Mesenchymal stem cell (in vitro differentiated cells and primary cell): Measurements from ENCODE around the gene CA10.

Experiments used
- DNase-seq: peaks from one replicate; pipeline ENCODE4 v3.0.0-alpha.2; 2013
- H2AFZ ChIP-seq: one replicate; pipeline ENCODE4 v1.6.1; 2013; ENCODE audit warnings: low read depth, mild to moderate bottlenecking, control low read depth, inconsistent platforms, low read length, moderate library complexity
- H2AK5ac ChIP-seq: 2 replicates; pipeline ENCODE4 v1.6.1; 2013; ENCODE audit warnings: low read length, moderate library complexity, mild to moderate bottlenecking, inconsistent platforms; ENCODE audit not compliant: severe bottlenecking
- H2BK120ac ChIP-seq: one replicate; pipeline ENCODE4 v1.6.1; 2013; ENCODE audit warnings: low read depth, mild to moderate bottlenecking, inconsistent platforms, low read length, moderate library complexity
- H2BK12ac ChIP-seq, 2 experiments: one replicate each; pipeline ENCODE4 v1.6.1; 2013; ENCODE audit warnings: inconsistent platforms in 2 of 2, low read length in 2 of 2, mild to moderate bottlenecking in 2 of 2, moderate library complexity in 2 of 2, control low read depth in 1 of 2
- H2BK15ac ChIP-seq: one replicate; pipeline ENCODE4 v1.6.1; 2013; ENCODE audit warnings: mild to moderate bottlenecking, low read depth, inconsistent platforms; ENCODE audit not compliant: poor library complexity, severe bottlenecking
- H2BK5ac ChIP-seq: 2 replicates; pipeline ENCODE4 v1.6.1; 2013; ENCODE audit warnings: low read depth, mild to moderate bottlenecking, low read length, control low read depth, inconsistent platforms; ENCODE audit not compliant: poor library complexity, severe bottlenecking
- H3K14ac ChIP-seq, 2 experiments: one replicate each; pipeline ENCODE4 v1.6.1; 2013; ENCODE audit warnings: inconsistent platforms in 2 of 2, low read length in 2 of 2, control low read depth in 1 of 2, mild to moderate bottlenecking in 1 of 2, moderate library complexity in 1 of 2
- H3K18ac ChIP-seq, 2 experiments: one replicate each; pipeline ENCODE4 v1.6.1; 2013; ENCODE audit warnings: inconsistent platforms in 2 of 2, low read length in 2 of 2, control low read depth in 1 of 2, low read depth in 1 of 2, mild to moderate bottlenecking in 1 of 2
- H3K23ac ChIP-seq, 2 experiments: one replicate each; pipeline ENCODE4 v1.6.1; 2013; ENCODE audit warnings: inconsistent platforms in 2 of 2, low read length in 2 of 2, mild to moderate bottlenecking in 2 of 2, moderate library complexity in 2 of 2, control low read depth in 1 of 2
- H3K27ac ChIP-seq: 2 replicates; pipeline ENCODE4 v1.5.1; 2013; ENCODE audit warnings: mild to moderate bottlenecking, moderate library complexity, low read length, control low read depth, inconsistent platforms; ENCODE audit not compliant: poor library complexity, severe bottlenecking
- H3K27me3 ChIP-seq, 2 experiments: 2 replicates each; pipeline versions ENCODE4 v1.6.1 to v1.7.0; 2013; ENCODE audit warnings: low read length in 2 of 2, mild to moderate bottlenecking in 2 of 2, moderate library complexity in 2 of 2, control low read depth in 1 of 2, inconsistent platforms in 1 of 2; ENCODE audit not compliant: control insufficient read depth in 1 of 2, insufficient read depth in 1 of 2
- H3K36me3 ChIP-seq, 2 experiments: 2 replicates each; pipeline versions ENCODE4 v1.6.1 to v1.7.0; 2013; ENCODE audit warnings: low read length in 2 of 2, control low read depth in 1 of 2, inconsistent platforms in 1 of 2, low read depth in 1 of 2, mild to moderate bottlenecking in 1 of 2; ENCODE audit not compliant: insufficient read depth in 2 of 2, control insufficient read depth in 1 of 2
- H3K4ac ChIP-seq, 2 experiments: one replicate each; pipeline ENCODE4 v1.6.1; 2013; ENCODE audit warnings: inconsistent platforms in 2 of 2, low read length in 2 of 2, mild to moderate bottlenecking in 2 of 2, moderate library complexity in 2 of 2, control low read depth in 1 of 2, low read depth in 1 of 2
- H3K4me1 ChIP-seq: 2 replicates; pipeline ENCODE4 v1.6.1; 2013; ENCODE audit warnings: low read depth, low read length, control low read depth; ENCODE audit not compliant: control insufficient read depth, insufficient read depth
- H3K4me2 ChIP-seq: 2 replicates; pipeline ENCODE4 v1.6.1; 2013; ENCODE audit warnings: low read length, mild to moderate bottlenecking, inconsistent platforms; ENCODE audit not compliant: poor library complexity, severe bottlenecking
- H3K4me3 ChIP-seq, 2 experiments: 2 replicates each; pipeline versions ENCODE4 v1.5.1 to v1.7.0; 2013; ENCODE audit warnings: low read length in 2 of 2, mild to moderate bottlenecking in 2 of 2, control low read depth in 1 of 2, low read depth in 1 of 2; ENCODE audit not compliant: insufficient read depth in 1 of 2
- H3K79me1 ChIP-seq: replicated peaks from 2 replicates; pipeline ENCODE4 v1.6.1; 2013; ENCODE audit warnings: mild to moderate bottlenecking, control low read depth, low read length, inconsistent platforms; ENCODE audit not compliant: poor library complexity, severe bottlenecking
- H3K9ac ChIP-seq: 2 replicates; pipeline ENCODE4 v1.7.0; 2013; ENCODE audit warnings: mild to moderate bottlenecking, low read length, moderate library complexity
- H3K9me3 ChIP-seq: 2 replicates; pipeline ENCODE4 v1.7.0; 2013; ENCODE audit warnings: mild to moderate bottlenecking, low read length; ENCODE audit not compliant: control insufficient read depth
- H4K8ac ChIP-seq: one replicate; pipeline ENCODE4 v1.6.1; 2013; ENCODE audit warnings: inconsistent platforms, mild to moderate bottlenecking, low read length, moderate library complexity
- H4K91ac ChIP-seq: one replicate; pipeline ENCODE4 v1.6.1; 2013; ENCODE audit warnings: mild to moderate bottlenecking, low read length, inconsistent platforms
- WGBS: methylation state at CpG from one replicate; pipeline ENCODE4 v1.1.7; 2013; ENCODE audit warnings: mixed read lengths; 5-methylcytosine and 5-hydroxymethylcytosine counted together

The CA10 gene

GRCh38 chr17:51795401-51795800 is 363.1 kb downstream of the CA10 start:
- H3K4me2 ChIP-seq, result no peak overlapping the region
- no peaks in the 10 kb centered on the region for H3K4me1 ChIP-seq
- H2BK5ac ChIP-seq, result no peak overlapping the region
- H2BK12ac ChIP-seq, result no peak overlapping the region
- peaks cover 0 to 5% of the 10 kb centered on the region in 2 experiments for H3K27me3 ChIP-seq
- H3K9ac ChIP-seq, result no peak overlapping the region
- H3K18ac ChIP-seq, result no peak overlapping the region
- WGBS, result 58% methylated on average over 1 of the region's 1 CpG
- H3K27ac ChIP-seq, result no peak overlapping the region
- H4K91ac ChIP-seq, result no peak overlapping the region
- H3K79me1 ChIP-seq, result no peaks in the 10 kb centered on the region
- H3K4ac ChIP-seq, result no peak overlapping the region
- no peak overlapping the region for H2AK5ac ChIP-seq
- no peaks in the 10 kb centered on the region for H3K9me3 ChIP-seq
- no peak overlapping the region for H2BK120ac ChIP-seq
- no peaks in the 10 kb centered on the region for H3K36me3 ChIP-seq
- H4K8ac ChIP-seq, result no peak overlapping the region
- no peak overlapping the region for H3K4me3 ChIP-seq
- no peak overlapping the region for H3K14ac ChIP-seq
- no peak for DNase-seq
- H2BK15ac ChIP-seq, result no peak overlapping the region
- H3K23ac ChIP-seq, result no peak overlapping the region
- no peak overlapping the region for H2AFZ ChIP-seq

- H3K4ac ChIP-seq, result no peak overlapping the region
- H3K27ac ChIP-seq, result no peak overlapping the region
- H2AK5ac ChIP-seq, result no peak overlapping the region
- no peak overlapping the region for H3K4me2 ChIP-seq
- no peak overlapping the region for H4K91ac ChIP-seq
- H3K9me3 ChIP-seq, result no peaks in the 10 kb centered on the region
- no peaks in the 10 kb centered on the region for H3K36me3 ChIP-seq
- H3K27me3 ChIP-seq, result peaks cover 0 to 5% of the 10 kb centered on the region in 2 experiments
- no peak overlapping the region for H2BK5ac ChIP-seq
- H3K79me1 ChIP-seq, result no peaks in the 10 kb centered on the region
- no peak overlapping the region for H3K23ac ChIP-seq
- H3K4me3 ChIP-seq, result no peak overlapping the region
- H3K14ac ChIP-seq, result no peak overlapping the region
- no peak for DNase-seq
- no peak overlapping the region for H4K8ac ChIP-seq
- H3K9ac ChIP-seq, result no peak overlapping the region
- H2BK15ac ChIP-seq, result no peak overlapping the region
- H3K18ac ChIP-seq, result no peak overlapping the region
- H2BK12ac ChIP-seq, result no peak overlapping the region
- H3K4me1 ChIP-seq, result no peaks in the 10 kb centered on the region
- H2AFZ ChIP-seq, result no peak overlapping the region
- H2BK120ac ChIP-seq, result no peak overlapping the region
Measured at GRCh38 chr17:51794466-51794865, 364.0 kb downstream of the CA10 start.

GRCh38 chr17:51793686-51794085 is 364.8 kb downstream of the CA10 start:
- Histone ChIP-seq H3K23ac (no peak overlapping the region), H3K27me3 (peaks cover 0 to 5% of the 10 kb centered on the region in 2 experiments), H3K4ac (no peak overlapping the region), H3K9me3 (no peaks in the 10 kb centered on the region), H2BK120ac (no peak overlapping the region), H3K36me3 (no peaks in the 10 kb centered on the region), H3K4me2 (no peak overlapping the region), H2AK5ac (no peak overlapping the region), H4K91ac (no peak overlapping the region), H2BK5ac (no peak overlapping the region), H2AFZ (no peak overlapping the region), H3K79me1 (no peaks in the 10 kb centered on the region), H3K18ac (no peak overlapping the region), H2BK15ac (no peak overlapping the region), H4K8ac (no peak overlapping the region), H3K4me1 (no peaks in the 10 kb centered on the region), H3K14ac (no peak overlapping the region), H3K9ac (no peak overlapping the region), H3K27ac (no peak overlapping the region), H2BK12ac (no peak overlapping the region), H3K4me3 (no peak overlapping the region)
- WGBS, result 67% methylated on average over 1 of the region's 1 CpG
- DNase-seq, result no peak

- Histone ChIP-seq H2AFZ (no peak overlapping the region), H3K4ac (no peak overlapping the region), H3K36me3 (no peaks in the 10 kb centered on the region), H3K18ac (no peak overlapping the region), H3K4me2 (no peak overlapping the region), H2AK5ac (no peak overlapping the region), H3K27me3 (no peaks in the 10 kb centered on the region), H3K9ac (no peak overlapping the region), H4K8ac (no peak overlapping the region), H2BK15ac (no peak overlapping the region), H3K4me3 (no peak overlapping the region), H4K91ac (no peak overlapping the region), H2BK120ac (no peak overlapping the region), H2BK5ac (no peak overlapping the region), H3K23ac (no peak overlapping the region), H3K79me1 (no peaks in the 10 kb centered on the region), H2BK12ac (no peak overlapping the region), H3K4me1 (no peaks in the 10 kb centered on the region), H3K14ac (no peak overlapping the region), H3K27ac (no peak overlapping the region), H3K9me3 (peaks cover 5% of the 10 kb centered on the region)
- no peak for DNase-seq
- WGBS, result 65% methylated on average over 3 of the region's 5 CpGs
Measured at GRCh38 chr17:51778842-51779241, 379.7 kb downstream of the CA10 start.
